ENCODE data around the gene S100PBP. TPM values are rescaled to one million over a fixed set of nuclear protein-coding genes. Genes with fewer than 3 reads are reported as not detected.

The S100PBP gene
- total and polyA plus RNA-seq, 2 of the 13 experiments (the other 11 are each of a cell fraction or from before 2014, with no cell fraction given) = 20.4 to 26.1 TPM

- peak; percentile 48 for TF ChIP-seq RBM22 (optimal IDR thresholded peaks at IDR 0.05; ENCODE audit: low read length)
- TF ChIP-seq HOXA3 (CRISPR knock-in tag; IDR thresholded peaks at IDR 0.05) = peak; percentile 43; the same call in 1 of the 2 replicates
- no peak for TF ChIP-seq ZNF367 (CRISPR knock-in tag; IDR thresholded peaks at IDR 0.05; ENCODE audit: borderline replicate concordance)
- 0 out of 2 replicates have a peak, but pooled peaks have one; percentile 21 for TF ChIP-seq SPEN (CRISPR knock-in tag; IDR thresholded peaks at IDR 0.05; ENCODE audit: low read depth)
- no peak for TF ChIP-seq PPARG (CRISPR knock-in tag; conservative IDR thresholded peaks at IDR 0.05)
- no peak for TF ChIP-seq RNF2 (conservative IDR thresholded peaks at IDR 0.05; ENCODE audit: low read depth)
- TF ChIP-seq, protein P1, sequence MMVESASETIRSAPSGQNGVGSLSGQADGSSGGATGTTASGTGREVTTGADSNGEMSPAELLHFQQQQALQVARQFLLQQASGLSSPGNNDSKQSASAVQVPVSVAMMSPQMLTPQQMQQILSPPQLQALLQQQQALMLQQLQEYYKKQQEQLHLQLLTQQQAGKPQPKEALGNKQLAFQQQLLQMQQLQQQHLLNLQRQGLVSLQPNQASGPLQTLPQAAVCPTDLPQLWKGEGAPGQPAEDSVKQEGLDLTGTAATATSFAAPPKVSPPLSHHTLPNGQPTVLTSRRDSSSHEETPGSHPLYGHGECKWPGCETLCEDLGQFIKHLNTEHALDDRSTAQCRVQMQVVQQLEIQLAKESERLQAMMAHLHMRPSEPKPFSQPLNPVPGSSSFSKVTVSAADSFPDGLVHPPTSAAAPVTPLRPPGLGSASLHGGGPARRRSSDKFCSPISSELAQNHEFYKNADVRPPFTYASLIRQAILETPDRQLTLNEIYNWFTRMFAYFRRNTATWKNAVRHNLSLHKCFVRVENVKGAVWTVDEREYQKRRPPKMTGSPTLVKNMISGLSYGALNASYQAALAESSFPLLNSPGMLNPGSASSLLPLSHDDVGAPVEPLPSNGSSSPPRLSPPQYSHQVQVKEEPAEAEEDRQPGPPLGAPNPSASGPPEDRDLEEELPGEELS (CRISPR knock-in tag; IDR thresholded peaks at IDR 0.05) = 0 out of 2 replicates have a peak, but pooled peaks have one; percentile 21
- peak; percentile 97 for TF ChIP-seq STAG1 (CRISPR knock-in tag; IDR thresholded peaks at IDR 0.05)
- TF ChIP-seq, protein P2, sequence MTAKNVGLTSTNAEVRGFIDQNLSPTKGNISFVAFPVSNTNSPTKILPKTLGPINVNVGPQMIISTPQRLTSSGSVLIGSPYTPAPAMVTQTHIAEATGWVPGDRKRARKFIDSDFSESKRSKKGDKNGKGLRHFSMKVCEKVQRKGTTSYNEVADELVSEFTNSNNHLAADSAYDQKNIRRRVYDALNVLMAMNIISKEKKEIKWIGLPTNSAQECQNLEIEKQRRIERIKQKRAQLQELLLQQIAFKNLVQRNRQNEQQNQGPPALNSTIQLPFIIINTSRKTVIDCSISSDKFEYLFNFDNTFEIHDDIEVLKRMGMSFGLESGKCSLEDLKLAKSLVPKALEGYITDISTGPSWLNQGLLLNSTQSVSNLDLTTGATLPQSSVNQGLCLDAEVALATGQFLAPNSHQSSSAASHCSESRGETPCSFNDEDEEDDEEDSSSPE (CRISPR knock-in tag; IDR thresholded peaks at IDR 0.05) = 0 out of 2 replicates have a peak, but pooled peaks have one; percentile 27
- no peak for TF ChIP-seq MEIS2 (CRISPR knock-in tag; IDR thresholded peaks at IDR 0.05)
- 0 out of 2 replicates have a peak, but pooled peaks have one; percentile 25 for TF ChIP-seq HNRNPL (IDR thresholded peaks at IDR 0.05; ENCODE audit: low read depth, low read length)
- TF ChIP-seq RFX1 (IDR thresholded peaks at IDR 0.05) = no peak
- TF ChIP-seq, protein P3, sequence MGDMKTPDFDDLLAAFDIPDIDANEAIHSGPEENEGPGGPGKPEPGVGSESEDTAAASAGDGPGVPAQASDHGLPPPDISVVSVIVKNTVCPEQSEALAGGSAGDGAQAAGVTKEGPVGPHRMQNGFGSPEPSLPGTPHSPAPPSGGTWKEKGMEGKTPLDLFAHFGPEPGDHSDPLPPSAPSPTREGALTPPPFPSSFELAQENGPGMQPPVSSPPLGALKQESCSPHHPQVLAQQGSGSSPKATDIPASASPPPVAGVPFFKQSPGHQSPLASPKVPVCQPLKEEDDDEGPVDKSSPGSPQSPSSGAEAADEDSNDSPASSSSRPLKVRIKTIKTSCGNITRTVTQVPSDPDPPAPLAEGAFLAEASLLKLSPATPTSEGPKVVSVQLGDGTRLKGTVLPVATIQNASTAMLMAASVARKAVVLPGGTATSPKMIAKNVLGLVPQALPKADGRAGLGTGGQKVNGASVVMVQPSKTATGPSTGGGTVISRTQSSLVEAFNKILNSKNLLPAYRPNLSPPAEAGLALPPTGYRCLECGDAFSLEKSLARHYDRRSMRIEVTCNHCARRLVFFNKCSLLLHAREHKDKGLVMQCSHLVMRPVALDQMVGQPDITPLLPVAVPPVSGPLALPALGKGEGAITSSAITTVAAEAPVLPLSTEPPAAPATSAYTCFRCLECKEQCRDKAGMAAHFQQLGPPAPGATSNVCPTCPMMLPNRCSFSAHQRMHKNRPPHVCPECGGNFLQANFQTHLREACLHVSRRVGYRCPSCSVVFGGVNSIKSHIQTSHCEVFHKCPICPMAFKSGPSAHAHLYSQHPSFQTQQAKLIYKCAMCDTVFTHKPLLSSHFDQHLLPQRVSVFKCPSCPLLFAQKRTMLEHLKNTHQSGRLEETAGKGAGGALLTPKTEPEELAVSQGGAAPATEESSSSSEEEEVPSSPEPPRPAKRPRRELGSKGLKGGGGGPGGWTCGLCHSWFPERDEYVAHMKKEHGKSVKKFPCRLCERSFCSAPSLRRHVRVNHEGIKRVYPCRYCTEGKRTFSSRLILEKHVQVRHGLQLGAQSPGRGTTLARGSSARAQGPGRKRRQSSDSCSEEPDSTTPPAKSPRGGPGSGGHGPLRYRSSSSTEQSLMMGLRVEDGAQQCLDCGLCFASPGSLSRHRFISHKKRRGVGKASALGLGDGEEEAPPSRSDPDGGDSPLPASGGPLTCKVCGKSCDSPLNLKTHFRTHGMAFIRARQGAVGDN (CRISPR knock-in tag; IDR thresholded peaks at IDR 0.05) = peak; percentile 62
- no peak for TF ChIP-seq KLF6 (CRISPR knock-in tag; IDR thresholded peaks at IDR 0.05)
- 0 out of 2 replicates have a peak, but pooled peaks have one; percentile 33 for TF ChIP-seq PHF20 (CRISPR knock-in tag; IDR thresholded peaks at IDR 0.05)
- no peak for TF ChIP-seq ZNF430 (CRISPR knock-in tag; IDR thresholded peaks at IDR 0.05)
- TF ChIP-seq NFE2 (CRISPR knock-in tag; IDR thresholded peaks at IDR 0.05) = no peak
- TF ChIP-seq ZNF788 (CRISPR knock-in tag; IDR thresholded peaks at IDR 0.05; ENCODE audit: borderline replicate concordance) = peak; percentile 61; the same call in 1 of the 2 replicates
- TF ChIP-seq ZNF775 (CRISPR knock-in tag; IDR thresholded peaks at IDR 0.05; ENCODE audit: borderline replicate concordance) = no peak
- TF ChIP-seq ZNF619 (CRISPR knock-in tag; IDR thresholded peaks at IDR 0.05) = no peak
- no peak for TF ChIP-seq ZNF10 (CRISPR knock-in tag; IDR thresholded peaks at IDR 0.05; ENCODE audit: borderline replicate concordance, low read depth)
- TF ChIP-seq CHD2 (IDR thresholded peaks at IDR 0.05; ENCODE audit: low read depth, low read length) = no peak
- TF ChIP-seq, protein P4, sequence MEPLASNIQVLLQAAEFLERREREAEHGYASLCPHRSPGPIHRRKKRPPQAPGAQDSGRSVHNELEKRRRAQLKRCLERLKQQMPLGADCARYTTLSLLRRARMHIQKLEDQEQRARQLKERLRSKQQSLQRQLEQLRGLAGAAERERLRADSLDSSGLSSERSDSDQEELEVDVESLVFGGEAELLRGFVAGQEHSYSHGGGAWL (CRISPR knock-in tag; IDR thresholded peaks at IDR 0.05) = 0 out of 2 replicates have a peak, but pooled peaks have one; percentile 15
- no peak for TF ChIP-seq SNAI1 (CRISPR knock-in tag; IDR thresholded peaks at IDR 0.05; ENCODE audit: borderline replicate concordance)
Observed at GRCh38 chr1:32773018-32773763, 44.3 kb upstream of the S100PBP start (continued).
